COLO668 (cell line): ENCODE results near the gene NCAPD3.
"Not testable (repeated sequence)": the region's sequence is repeated elsewhere in the genome, so short reads cannot be mapped to it uniquely, and the experiment has no call there.

ENCODE experiments used
- DNase-seq: peaks from one replicate; lab custom pipeline; 2025; ENCODE audit not compliant: unreplicated experiment; lab: John Stamatoyannopoulos, UW

NCAPD3 gene

DNA sequence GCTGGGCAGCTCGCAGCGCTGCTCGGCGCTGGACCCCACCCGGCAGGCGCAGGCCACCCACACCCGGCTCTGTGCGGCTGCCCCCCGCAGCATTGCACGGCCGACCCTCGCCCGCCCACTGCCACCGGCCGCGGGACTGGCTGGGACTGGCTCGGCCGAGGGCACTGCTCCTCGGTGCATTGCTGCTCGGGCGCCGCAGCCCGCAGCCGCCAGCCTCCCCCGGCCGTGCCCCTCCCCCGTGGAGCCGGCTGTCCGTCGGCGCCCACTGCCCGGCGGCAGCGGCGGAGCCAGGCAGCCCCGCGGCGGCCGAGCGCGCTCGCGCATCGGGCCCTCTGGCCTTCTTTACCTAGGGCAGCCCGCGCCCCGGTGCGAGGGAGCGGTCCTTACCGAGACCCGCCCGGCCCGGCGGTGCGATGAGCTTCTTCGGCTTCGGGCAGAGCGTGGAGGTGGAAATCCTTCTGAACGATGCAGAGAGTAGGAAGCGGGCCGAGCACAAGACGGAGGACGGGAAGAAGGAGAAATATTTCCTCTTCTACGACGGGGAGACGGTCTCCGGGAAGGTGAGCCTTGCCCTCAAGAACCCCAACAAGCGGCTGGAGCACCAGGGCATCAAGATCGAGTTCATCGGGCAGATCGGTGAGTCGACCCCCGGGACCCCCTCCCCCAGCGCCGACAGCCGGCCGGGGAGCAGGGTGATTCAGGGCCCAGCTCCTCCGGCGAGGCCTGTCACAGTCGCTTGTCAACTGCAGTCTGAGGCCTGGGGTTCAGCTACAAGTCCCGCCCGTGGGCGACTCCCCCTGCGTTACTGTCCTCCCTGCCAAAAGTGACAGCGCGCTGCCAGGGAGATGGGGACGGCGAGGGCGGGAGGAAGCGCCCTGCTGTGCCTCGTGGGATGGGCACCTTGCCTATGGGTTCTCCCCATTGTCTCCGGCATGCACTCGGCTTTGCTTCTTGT lies 1.2 kb upstream of the NCAPD3 start:
- peak; percentile 70 for DNase-seq

DNA sequence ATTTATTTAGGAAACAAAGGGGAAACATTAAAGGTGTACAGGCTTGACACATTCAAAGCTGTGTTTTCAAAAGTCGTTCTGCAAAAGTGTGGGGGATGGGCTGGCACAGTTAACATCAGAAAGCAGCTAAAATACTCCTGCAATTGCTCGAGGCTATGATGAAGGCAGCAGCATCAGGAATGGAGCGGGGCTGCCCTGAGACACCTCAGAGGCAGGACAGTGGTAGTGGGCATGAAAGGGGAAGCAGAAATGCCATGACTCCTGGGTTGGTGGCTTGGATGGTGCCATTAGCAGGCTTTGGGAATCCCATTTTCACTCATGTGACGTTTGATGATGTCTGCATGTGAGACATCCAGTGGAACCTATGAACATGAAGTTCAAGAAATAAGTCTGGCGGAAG lies 646 bp downstream of the NCAPD3 start:
- DNase-seq, result peak; percentile 4

DNA sequence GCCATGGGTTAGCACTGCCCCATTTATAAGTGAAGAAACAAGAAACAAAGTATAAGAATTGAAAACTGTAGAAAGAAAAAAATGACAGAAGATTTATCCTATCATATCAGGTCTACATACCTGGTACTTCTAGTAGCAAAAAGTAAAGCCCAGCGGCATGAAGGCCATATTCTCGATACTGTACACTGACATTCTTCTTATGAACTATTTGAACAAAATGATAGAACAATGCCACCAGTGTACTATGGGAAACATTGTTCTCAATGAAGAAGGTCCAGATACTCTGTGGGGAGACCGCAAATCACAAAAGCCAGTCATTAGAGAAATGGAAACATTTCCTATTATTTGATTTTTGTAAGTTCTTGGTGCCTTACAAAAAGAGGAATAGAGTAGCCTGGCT lies 7.0 kb downstream of the NCAPD3 start:
- no peak for DNase-seq

DNA sequence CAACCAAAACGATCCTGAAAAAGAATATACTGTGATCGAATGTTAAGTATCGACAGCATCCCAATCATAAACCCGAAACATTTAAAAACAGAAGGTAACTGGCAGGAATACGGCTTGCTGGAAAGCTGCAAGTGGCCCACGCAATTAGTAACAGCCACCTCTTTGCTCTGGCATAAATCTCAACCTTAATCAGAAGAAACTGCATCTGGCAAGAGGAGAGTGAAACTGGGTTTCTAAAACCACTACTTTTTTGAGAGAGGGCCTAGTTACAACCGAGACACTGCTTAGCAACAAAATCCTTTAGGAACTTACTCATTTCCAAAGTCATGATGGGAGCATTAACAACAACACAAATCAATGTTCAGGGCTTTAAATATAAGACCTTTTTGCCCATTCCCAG lies 7.9 kb downstream of the NCAPD3 start:
- no peak for DNase-seq

DNA sequence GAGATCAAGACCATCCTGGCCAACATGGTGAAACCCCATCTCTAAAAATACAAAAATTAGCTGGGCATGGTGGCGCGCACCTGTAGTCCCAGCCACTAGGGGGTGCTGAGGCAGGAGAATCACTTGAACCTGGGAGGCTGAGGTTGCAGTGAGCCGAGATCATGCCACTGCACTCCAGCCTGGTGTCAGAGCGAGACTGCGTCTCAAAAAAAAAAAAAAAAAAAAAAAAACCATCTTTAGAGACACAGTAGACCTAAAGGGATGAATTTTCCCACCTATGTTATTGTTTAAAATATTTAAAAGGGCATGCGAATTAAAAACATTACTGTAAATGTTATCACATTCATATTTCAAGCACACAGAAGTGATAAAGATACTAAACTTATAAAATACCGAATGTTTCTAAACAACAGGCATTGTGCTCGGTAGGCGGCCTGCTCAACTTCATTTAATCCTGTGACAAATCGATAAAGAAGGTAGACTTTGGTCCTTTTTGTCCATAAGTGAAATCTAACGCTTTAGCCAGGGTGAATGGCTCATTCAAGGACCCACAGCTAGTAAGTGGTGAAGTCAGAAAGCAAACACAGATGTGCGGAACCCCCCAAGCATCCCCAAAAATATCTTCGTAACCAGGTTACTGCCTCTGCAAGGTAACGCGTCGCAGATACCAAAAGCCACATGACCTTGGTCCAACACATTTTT lies 16.1 kb downstream of the NCAPD3 start:
- peak; percentile 30 for DNase-seq

DNA sequence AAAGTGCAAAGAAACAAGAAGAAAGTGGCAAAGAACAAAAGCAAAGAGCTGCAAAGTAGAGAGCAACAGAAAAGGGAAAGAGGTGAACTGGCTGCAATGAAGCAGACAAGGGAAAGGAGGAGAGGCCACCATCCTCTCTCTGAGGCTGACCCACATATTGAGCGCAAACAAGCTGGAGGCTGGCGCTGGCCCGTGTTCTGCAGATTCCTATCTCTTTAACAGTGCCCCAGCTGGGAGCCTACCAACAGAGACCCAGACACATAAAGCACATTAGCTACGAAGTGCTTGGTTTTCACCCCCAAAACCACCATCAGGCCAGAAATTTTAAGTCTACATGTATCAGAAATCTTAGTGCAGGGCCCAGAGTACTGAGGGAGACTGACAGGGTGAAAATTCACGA lies 17.6 kb downstream of the NCAPD3 start:
- DNase-seq, result no peak

DNA sequence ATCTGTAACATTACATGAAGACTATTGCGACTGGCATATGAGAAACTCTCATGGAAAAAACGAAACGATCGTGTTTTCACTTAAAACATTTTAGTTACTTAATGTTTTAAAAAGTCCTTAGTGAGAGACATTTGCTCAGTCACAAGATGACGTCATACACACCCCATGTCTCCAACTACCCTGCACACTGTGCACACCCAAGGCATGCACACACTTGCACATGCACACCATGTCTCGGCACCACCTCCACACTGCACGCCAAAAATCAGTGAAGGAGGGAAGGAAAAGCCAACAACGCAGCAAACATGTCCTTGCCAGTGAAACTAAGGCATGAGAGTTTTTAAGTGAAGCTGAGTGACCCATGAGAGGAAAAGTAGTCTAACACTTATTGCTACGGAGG lies 18.0 kb downstream of the NCAPD3 start:
- no peak for DNase-seq

DNA sequence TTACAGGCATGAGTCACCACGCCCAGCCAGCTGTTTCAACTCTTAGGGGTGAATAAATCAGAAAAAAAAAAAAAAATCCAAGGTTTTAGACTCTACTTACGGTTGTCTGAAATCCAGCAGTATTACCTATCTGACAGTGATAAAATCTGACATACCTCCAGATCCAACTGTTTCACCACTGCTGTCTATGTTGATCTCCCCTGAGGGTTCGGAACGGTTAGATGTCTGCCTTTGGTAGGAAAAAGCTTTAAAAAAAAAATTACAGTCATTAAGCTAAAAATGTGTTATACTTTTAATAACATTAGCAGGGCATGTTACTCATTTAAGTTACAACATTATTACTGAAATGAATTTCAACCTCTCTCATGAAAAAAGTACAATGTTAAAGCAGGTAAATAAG lies 21.1 kb downstream of the NCAPD3 start:
- DNase-seq, result no peak

DNA sequence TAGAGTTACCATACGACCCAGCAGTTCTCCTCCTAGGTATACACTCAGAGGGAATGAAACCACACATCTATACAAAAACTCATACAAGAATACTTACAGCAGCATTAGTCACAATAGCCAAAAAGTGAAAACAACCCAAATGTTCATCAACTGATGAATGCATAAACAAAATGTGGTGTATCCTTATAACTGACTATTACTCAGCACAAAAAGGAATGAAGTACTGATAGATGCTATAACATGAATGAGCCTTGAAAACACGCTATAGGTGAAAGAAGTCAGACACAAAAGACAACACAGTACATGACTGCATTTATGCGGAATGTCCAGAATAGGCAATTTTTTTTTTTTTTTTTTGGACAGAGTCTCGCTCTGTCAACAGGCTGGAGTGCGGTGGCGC lies 23.1 kb downstream of the NCAPD3 start:
- no peak for DNase-seq

DNA sequence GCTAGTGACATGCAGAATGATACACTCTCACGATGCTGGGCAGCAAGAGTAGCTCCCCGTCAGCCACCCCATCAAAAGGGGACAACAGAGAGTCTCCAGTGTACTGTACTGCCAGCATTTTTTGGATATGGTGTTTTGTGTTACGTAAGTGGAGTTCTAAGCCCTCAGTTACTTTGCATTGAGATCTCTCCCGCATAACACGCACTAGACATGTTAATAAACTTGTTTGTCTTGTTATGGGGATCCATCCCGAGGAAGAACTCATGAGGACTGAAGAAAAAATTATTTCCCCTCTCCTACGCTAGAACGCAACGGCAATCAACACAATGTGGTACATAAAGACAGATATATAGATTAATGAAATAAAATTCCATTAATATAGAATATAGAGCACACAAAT lies 24.2 kb downstream of the NCAPD3 start:
- no peak for DNase-seq

DNA sequence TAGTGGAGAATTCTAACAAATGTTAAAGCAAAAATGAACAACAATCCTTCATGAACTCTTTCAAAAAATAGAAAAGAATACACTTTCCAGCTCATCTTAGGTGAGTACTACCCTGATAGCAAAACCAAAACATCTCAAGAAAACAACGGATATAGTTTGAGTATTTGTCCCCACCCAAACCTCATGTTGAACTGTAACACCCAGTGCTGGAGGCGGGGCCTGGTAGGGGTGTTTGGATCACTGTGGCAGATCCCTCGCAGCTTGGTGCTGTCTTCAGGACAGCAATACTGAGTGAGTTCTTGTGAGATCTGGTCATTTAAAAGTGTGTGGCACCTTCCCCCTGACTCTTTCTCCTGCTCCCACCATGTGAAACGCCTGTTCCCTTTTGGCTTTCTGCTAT lies 27.0 kb downstream of the NCAPD3 start:
- DNase-seq, result no peak

DNA sequence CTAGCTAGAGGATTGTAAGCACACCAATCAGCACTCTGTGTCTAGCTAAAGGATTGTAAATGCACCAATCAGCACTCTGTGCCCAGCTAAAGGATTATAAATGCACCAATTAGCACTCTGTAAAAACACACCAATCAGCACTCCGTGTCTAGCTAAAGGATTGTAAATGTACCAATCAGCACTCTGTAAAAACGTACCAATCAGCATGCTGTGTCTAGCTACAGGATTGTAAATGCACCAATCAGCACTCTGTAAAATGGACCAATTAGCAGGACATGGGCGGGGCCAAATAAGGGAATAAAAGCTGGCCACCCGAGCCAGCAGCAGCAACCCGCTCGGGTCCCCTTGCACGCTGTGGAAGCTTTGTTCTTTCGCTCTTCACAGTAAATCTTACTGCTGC lies 35.7 kb downstream of the NCAPD3 start:
- not testable (repeated sequence) for DNase-seq

DNA sequence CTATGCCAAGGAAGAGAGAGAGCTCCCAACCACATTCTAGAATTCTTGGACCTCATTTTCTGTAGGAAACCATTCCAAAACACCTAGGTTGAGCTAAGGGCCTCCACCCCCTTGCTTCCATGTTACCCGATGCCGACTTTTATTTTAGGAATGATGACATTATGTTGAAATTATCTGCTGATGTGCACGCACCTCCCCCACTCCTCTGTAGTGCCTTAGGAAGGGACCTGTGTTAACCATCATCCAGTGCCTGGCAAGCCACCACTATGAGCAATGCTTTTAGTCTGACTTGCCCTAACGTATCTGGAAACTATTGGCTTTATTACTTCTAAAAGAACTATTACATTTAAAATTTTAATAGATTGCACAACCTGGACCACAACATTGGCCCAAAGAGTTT lies 42.1 kb downstream of the NCAPD3 start:
- DNase-seq, result no peak

DNA sequence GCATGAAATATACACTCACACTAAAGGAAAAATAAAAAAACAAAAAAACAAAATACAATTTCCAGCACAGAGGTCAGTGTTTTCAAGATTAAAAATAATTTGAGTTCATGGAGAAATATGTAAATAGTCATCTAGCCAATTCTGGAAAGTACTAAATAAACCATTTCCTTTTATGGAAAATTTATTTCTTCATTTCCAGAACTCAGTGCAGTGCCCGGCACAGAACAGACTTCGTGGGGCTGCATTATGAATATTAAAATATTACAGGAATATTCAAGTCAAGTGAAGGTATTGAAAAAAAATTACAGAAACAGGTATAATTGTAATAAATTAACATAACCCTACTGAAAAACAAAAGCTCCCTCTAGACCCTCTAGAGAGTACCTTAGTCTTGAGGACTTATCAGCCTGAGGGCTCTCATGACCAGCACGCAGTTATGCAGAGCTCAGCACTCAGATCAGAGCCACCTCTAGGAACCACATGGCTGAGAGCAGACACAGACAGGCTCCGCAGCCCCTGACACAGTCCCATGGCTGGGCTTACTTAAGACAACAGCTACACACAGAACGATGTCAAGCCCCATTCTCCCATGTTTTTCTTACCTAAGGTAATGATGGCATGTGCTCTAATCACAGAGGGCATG lies 45.6 kb downstream of the NCAPD3 start:
- no peak for DNase-seq

DNA sequence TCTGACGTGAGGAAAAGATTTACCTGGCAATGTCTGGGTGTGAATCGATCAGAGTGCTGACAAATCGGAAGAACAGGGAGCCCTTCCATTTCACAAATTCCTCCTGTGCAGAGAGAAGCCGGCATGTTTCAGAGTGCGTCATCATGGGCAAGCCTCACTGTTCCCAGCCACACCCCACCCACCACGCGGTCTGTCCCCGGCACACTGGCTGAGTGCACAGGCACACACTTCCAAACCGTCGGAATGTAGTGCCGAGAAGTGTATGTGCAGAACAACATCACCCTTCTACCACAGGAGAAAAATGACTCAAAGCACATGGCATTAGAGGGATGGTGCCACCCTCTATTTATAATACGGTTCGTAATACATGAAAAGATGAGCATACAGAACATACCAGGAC lies 47.5 kb downstream of the NCAPD3 start:
- no peak for DNase-seq

DNA sequence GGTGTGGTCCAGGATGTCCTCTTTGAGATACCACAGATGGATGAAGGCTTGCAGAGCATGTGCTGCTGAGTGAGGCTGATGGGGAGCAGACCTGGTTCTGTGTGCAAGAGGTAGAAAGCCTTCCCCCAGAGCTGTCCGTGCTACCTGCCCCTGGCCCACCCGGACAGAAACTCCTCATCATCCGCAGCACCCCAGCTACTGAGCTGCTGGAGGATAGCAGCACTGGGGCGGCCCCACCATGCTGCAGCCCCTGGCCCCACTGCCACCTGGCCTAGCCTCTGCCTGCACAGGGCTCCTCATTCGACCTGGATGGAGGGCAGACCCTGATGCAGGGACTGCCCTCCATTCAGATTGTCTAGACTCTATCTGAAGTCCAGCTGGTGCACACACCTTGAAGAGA lies 50.5 kb downstream of the NCAPD3 start:
- no peak for DNase-seq

DNA sequence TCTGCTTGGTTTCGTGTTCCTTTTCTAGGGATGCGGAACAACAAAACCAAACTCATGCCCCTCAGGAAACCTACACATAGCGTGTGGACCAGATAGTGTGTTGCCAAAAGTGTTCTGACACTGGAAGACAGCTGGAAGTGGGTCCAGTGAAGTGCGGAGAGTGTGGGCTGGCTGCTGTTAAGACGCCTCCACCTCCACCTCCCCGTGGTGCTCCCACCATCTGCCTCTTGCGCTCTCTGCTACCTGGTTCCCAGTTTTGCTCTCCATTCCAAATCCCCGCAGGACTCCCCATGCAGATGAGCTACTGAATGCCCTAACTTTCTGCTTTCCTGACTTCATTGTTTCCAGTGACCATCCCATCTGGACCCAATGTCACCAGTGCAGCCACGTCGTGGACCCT lies 51.8 kb downstream of the NCAPD3 start:
- DNase-seq, result no peak

DNA sequence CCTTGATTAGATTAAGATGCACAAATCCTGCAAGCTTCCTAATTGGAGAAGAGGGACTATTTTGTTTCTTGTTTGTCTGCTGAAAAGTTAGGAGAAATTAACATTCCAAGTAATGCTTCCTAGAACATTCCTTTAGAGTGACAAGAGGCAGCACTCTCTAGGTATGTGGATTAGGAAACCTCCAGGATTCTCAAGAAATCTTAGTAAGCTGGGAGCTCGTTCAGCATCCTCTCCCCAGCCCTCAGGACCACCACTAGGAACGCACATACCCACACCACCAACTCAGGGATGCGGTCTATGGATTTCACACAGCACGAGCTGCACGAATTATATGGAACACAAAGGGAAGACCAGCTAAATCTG lies 52.9 kb downstream of the NCAPD3 start:
- no peak for DNase-seq

DNA sequence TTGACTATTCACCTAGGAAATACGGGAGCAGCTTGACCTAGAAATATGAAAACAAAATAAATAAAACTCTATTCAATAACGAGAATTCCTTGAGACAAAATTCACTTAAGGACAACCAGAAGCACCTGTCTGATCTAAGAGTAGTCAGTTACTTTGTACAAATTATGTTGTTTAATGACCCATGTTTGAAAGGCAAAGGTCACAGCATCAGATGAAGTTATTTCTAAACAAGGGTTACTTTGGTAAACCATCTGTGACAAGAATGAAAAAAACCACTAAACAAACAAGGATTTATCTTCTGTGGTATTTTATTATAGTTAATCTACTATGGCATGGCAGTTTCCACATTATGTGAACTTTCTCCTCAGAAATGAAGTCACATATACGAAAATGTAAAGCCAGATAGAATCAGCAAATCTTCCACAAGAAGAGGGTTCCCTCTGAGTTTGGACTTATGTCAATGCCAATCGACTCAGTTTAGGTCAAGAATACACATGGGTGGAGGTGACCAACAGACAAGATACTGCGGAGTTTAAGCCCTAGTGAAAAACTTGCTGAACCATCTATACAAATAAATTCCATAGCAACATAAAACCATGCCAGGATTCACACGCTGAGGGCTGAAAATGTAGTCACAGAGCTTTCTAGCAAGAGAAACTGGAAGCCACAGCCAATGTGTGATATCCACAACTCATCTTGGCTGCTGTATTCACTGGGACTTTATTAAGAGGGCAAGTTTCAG lies 53.4 kb downstream of the NCAPD3 start:
- no peak for DNase-seq

DNA sequence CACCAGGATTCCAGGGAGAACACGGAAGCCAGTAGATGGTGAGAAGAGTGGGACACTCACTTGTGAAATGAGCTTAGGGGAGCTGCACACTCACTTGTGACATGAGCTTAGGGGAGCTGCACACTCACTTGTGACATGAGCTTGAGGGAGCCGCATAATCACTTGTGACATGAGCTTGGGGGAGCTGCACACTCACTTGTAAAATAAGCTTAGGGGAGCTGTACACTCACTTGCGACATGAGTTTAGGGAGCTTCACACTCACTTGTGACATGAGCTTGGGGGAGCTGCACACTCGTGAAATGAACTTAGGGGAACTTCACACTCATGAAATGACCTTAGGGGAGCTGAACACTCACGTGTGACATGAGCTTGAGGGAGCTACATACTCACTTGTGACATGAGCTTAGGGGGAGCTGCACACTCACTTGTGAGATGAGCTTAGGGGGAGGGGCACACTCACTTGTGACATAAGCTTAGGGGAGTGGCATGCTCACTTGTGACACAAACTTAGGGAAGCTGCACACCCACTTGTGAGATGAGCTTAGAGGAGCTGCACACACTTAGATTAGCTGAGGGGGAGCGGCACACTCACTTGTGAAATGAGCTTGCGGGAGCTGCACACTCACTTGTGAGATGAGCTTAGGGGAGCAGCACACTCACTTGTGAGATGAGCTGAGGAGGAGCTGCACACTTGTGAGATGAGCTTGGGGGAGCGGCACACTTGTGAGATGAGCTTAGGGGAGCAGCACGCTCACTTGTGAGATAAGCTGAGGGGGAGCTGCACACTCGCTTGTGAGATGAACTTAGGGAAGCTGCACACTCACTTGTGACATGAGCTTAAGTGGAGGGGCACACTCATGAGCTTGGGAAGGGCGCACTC lies 59.0 kb downstream of the NCAPD3 start:
- no peak for DNase-seq
